ENCODE data around the gene ECHDC3. TPM values are rescaled to one million over a fixed set of nuclear protein-coding genes. Genes with fewer than 3 reads are reported as not detected.
A peak's percentile ranks its signal among the peaks of the same experiment; 100 is the strongest.

Gene ECHDC3
- total RNA-seq, 2 donors from 2014 or later: 12.9 to 13.6 TPM

DNA sequence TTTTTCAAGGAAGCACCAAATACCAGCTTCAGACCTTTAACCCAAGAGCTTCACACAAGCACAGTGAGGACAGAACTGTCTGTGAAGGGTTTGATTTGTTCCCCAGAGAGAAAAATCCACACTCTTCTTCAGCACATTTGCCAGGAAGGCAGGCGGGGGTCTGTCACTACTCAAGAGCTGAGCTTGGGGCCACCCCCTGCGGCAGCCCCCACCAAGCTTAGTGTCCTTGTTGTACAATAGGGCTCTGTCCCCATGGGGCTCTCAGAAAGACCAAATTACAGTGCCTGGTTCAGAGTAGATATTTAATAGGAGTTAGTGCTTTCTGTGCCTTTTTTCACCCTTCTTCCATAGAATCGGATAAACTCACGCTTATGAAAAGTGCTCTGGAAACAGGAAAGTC, 12.4 kb downstream of the ECHDC3 start:
- DNase-seq: peak; percentile 19
- Mint-ChIP-seq H3K4me1 (peaks cover 9% of the 10 kb centered on the region), H3K36me3 (ENCODE audit: low read depth) (peaks cover 34% of the 10 kb centered on the region), H3K27ac (no peak overlapping the region), H3K9me3 (no peaks in the 10 kb centered on the region), H3K4me3 (no peak overlapping the region), H3K27me3 (ENCODE audit: insufficient read depth) (no peaks in the 10 kb centered on the region)
- Histone ChIP-seq H3K9me3 (ENCODE audit: control insufficient read depth, low read length) (no peaks in the 10 kb centered on the region), H3K27me3 (ENCODE audit: control insufficient read depth, insufficient read depth, low read length, poor library complexity, severe bottlenecking) (no peaks in the 10 kb centered on the region), H3K27ac (ENCODE audit: low read depth, low read length) (no peak overlapping the region), H3K9ac (ENCODE audit: extremely low read depth, low read length, poor library complexity, severe bottlenecking) (no peak overlapping the region), H3K4me1 (ENCODE audit: control insufficient read depth, insufficient read depth, low read length) (peaks cover 3% of the 10 kb centered on the region), H3K4me3 (ENCODE audit: low read length) (no peak overlapping the region), H3K36me3 (ENCODE audit: control insufficient read depth, insufficient read depth, low read length) (no peaks in the 10 kb centered on the region)
- TF ChIP-seq, protein P1, sequence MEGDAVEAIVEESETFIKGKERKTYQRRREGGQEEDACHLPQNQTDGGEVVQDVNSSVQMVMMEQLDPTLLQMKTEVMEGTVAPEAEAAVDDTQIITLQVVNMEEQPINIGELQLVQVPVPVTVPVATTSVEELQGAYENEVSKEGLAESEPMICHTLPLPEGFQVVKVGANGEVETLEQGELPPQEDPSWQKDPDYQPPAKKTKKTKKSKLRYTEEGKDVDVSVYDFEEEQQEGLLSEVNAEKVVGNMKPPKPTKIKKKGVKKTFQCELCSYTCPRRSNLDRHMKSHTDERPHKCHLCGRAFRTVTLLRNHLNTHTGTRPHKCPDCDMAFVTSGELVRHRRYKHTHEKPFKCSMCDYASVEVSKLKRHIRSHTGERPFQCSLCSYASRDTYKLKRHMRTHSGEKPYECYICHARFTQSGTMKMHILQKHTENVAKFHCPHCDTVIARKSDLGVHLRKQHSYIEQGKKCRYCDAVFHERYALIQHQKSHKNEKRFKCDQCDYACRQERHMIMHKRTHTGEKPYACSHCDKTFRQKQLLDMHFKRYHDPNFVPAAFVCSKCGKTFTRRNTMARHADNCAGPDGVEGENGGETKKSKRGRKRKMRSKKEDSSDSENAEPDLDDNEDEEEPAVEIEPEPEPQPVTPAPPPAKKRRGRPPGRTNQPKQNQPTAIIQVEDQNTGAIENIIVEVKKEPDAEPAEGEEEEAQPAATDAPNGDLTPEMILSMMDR (conservative IDR thresholded peaks at IDR 0.05): no peak
- WGBS, 2 experiments (ENCODE audit: insufficient coverage in 1 of 2, insufficient read length in 1 of 2): 91 to 93% methylated on average over 2 to 4 of the region's 4 CpGs

DNA sequence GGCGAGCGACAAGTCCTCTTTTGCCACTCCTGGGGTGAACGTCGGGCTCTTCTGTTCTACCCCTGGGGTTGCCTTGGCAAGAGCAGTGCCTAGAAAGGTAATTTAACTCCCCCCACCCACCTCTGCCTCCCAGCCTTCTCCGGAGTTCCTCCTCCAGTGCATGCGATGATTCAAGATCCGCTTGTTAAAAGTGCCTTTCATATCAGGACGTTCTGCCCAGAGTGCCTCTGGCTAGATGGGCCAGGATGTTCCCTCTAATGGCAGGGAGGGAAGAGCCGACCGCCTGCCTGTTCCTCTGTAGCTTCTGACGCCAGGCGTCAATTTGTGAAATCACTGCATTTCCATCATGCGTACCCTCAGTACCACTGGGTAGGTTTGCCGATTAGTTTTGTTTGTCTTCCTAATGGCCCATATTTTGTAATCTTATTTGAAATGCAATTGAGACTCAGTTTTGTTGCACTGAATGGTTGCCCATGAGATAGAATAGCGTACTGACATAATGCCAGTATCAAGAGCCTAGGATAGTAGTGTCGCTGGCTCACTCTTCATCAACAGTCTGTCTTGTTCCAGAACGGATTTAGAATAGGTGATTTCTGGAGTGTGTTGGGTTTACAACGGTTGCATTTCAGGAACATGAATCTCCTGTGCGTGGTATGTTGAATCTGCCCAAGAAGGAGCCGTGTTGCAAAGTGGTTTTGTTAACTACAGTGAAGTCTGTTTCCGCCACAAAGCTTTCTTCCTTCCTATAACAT, 13.5 kb downstream of the ECHDC3 start:
- Histone ChIP-seq H3K27me3 (ENCODE audit: control insufficient read depth, insufficient read depth, low read length, poor library complexity, severe bottlenecking) (no peaks in the 10 kb centered on the region), H3K27ac (ENCODE audit: low read depth, low read length) (no peak overlapping the region), H3K9me3 (ENCODE audit: control insufficient read depth, low read length) (no peaks in the 10 kb centered on the region), H3K4me1 (ENCODE audit: control insufficient read depth, insufficient read depth, low read length) (peaks cover 3% of the 10 kb centered on the region), H3K9ac (ENCODE audit: extremely low read depth, low read length, poor library complexity, severe bottlenecking) (no peak overlapping the region), H3K4me3 (ENCODE audit: low read length) (no peak overlapping the region), H3K36me3 (ENCODE audit: control insufficient read depth, insufficient read depth, low read length) (no peaks in the 10 kb centered on the region)
- Mint-ChIP-seq H3K4me3 (no peak overlapping the region), H3K4me1 (peaks cover 9% of the 10 kb centered on the region), H3K27ac (no peak overlapping the region), H3K27me3 (ENCODE audit: insufficient read depth) (no peaks in the 10 kb centered on the region), H3K36me3 (ENCODE audit: low read depth) (peaks cover 26% of the 10 kb centered on the region), H3K9me3 (no peaks in the 10 kb centered on the region)
- TF ChIP-seq, protein P1 (conservative IDR thresholded peaks at IDR 0.05): no peak
- no peak for DNase-seq
- 88 to 92% methylated on average over 15 to 21 of the region's 21 CpGs for WGBS, 2 experiments (ENCODE audit: insufficient coverage in 1 of 2, insufficient read length in 1 of 2)

DNA sequence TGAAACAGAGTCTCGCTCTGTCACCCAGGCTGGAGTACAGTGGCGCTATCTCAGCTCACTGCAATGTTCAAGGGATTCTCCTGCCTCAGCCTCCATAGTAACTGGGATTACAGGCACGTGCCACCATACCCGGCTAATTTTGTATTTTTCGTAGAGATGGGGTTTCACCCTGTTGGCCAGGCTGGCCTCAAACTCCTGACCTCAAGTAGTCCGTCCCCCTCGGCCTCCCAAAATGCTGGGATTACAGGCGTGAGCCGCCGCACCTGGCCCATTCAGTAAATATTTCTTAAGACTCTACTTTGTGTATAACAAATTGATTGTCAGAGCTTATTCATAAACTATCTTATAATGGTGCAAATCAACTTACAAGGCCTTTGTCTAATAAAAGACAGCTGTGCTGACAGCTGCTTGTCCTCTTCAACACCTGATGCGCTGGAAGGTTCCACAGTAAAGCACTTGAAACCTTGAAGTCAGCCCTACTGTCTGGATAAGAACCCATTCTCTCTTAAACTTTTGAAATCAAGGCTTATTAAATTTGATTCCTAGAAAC, 14.7 kb downstream of the ECHDC3 start:
- Mint-ChIP-seq H3K27me3 (ENCODE audit: insufficient read depth) (no peaks in the 10 kb centered on the region), H3K4me1 (peaks cover 9% of the 10 kb centered on the region), H3K4me3 (no peak overlapping the region), H3K9me3 (no peaks in the 10 kb centered on the region), H3K27ac (no peak overlapping the region), H3K36me3 (ENCODE audit: low read depth) (peaks cover 18% of the 10 kb centered on the region)
- Histone ChIP-seq H3K9ac (ENCODE audit: extremely low read depth, low read length, poor library complexity, severe bottlenecking) (no peak overlapping the region), H3K36me3 (ENCODE audit: control insufficient read depth, insufficient read depth, low read length) (no peaks in the 10 kb centered on the region), H3K27me3 (ENCODE audit: control insufficient read depth, insufficient read depth, low read length, poor library complexity, severe bottlenecking) (no peaks in the 10 kb centered on the region), H3K9me3 (ENCODE audit: control insufficient read depth, low read length) (no peaks in the 10 kb centered on the region), H3K4me3 (ENCODE audit: low read length) (no peak overlapping the region), H3K27ac (ENCODE audit: low read depth, low read length) (no peak overlapping the region), H3K4me1 (ENCODE audit: control insufficient read depth, insufficient read depth, low read length) (peaks cover 3% of the 10 kb centered on the region)
- DNase-seq: peak; percentile 19
- TF ChIP-seq, protein P1 (conservative IDR thresholded peaks at IDR 0.05): no peak
- 83 to 92% methylated on average over 5 to 11 of the region's 11 CpGs for WGBS, 2 experiments (ENCODE audit: insufficient coverage in 1 of 2, insufficient read length in 1 of 2)

Measured in endodermal cell (in vitro differentiated cells).